WI38 (cell line): ENCODE measurements around the gene ASTL.

ENCODE experiments used
- H3K4me3 ChIP-seq: 2 replicates; pipeline ENCODE4 v1.5.1; 2011; ENCODE audit warnings: low read depth, mild to moderate bottlenecking, control low read depth, low read length
- TF ChIP-seq, protein P1 (sequence below): IDR thresholded peaks from 2 replicates; pipeline ENCODE4 v1.5.1; 2012; ENCODE audit warnings: low read depth, mild to moderate bottlenecking, control low read depth, low read length

ASTL gene

DNA sequence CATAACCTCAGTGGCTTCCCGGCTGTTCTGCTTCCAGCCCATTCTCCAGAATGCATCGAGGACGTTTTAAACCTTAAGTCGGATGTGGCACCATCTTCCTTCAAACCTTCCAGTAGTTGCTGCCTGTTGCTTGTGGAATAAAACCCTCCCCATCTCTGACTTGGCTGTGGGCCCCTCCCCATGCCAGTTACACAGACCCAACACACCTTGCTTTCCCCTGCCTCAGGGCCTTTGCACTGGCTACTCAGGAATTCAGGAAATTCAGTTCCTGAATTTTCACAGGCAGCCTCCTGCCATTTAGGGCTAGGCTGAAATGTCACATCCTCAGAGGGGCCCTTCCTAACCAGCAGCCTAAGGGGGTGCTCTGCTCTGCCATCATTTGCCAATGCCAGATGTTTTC is 16.9 kb downstream of the ASTL start:
- TF ChIP-seq, protein P1, sequence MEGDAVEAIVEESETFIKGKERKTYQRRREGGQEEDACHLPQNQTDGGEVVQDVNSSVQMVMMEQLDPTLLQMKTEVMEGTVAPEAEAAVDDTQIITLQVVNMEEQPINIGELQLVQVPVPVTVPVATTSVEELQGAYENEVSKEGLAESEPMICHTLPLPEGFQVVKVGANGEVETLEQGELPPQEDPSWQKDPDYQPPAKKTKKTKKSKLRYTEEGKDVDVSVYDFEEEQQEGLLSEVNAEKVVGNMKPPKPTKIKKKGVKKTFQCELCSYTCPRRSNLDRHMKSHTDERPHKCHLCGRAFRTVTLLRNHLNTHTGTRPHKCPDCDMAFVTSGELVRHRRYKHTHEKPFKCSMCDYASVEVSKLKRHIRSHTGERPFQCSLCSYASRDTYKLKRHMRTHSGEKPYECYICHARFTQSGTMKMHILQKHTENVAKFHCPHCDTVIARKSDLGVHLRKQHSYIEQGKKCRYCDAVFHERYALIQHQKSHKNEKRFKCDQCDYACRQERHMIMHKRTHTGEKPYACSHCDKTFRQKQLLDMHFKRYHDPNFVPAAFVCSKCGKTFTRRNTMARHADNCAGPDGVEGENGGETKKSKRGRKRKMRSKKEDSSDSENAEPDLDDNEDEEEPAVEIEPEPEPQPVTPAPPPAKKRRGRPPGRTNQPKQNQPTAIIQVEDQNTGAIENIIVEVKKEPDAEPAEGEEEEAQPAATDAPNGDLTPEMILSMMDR = no peak
- H3K4me3 ChIP-seq = no peak overlapping the region

DNA sequence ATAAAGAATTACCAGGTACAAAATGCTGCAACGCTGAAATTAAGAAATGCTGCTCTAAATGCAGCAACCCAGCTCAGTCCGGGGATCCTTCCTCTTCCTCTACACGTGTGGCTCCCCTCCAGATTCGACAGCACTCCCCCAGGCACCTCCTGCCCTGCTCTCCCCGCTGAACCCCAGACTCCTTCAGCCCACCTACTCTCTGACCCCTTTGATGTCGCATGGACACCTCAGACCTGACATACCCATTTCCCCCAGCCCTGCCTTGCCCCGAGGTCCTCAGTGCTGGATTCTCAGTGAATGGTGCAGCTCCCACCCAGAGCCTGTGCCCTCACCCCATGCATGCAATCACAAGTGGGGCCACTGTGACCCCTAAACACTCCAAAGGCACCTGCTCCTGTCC is 17.3 kb downstream of the ASTL start:
- TF ChIP-seq, protein P1 = no peak
- H3K4me3 ChIP-seq = no peak overlapping the region

DNA sequence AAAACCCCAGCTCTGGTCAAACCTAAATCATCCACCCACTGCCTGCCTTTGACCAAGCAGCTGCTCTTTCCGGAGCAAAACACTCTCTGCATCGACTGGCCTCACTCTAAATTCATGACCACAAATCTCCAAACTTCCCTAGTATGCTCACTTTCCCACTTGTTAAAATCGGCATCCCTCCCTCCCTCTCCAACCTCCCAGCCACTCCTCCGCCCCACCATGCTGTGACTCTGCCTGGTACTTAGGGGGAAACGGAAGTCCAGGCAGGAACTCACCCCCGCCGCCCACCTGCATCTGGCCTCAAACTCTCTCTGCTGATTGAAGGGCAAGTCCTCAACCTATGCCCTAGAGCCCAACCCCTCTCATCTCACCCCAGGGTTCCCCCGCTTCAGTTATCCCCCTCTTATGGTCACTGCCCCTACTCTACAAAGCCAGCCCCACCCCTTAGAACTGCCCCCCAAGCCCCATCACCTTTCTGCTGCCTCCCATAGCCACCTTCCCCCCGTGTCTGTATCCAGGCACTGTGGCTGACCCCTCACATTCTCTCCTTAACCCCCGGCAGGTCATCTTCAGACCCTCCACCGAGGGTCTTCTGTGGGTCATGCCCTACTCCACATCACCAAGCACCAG is 18.1 kb downstream of the ASTL start:
- no peak overlapping the region for H3K4me3 ChIP-seq
- TF ChIP-seq, protein P1 = no peak

DNA sequence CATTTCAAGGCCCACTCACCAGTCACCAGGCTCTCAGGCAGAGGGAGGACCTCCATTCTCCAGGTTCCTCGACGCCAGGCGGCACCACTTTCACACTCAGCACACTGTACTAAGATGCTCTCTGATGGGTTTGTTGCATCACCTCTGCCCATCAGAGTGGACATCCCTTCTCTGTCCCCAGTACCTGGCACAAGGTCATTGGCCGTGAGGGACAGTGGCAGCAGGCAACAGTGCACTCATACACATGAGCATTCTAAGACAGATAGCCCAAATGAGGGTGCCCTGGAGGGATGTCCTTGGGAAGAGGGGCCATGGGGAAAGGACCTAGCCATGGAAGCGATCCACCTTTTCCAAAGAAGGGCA is 18.9 kb downstream of the ASTL start:
- TF ChIP-seq, protein P1 = no peak
- no peak overlapping the region for H3K4me3 ChIP-seq

DNA sequence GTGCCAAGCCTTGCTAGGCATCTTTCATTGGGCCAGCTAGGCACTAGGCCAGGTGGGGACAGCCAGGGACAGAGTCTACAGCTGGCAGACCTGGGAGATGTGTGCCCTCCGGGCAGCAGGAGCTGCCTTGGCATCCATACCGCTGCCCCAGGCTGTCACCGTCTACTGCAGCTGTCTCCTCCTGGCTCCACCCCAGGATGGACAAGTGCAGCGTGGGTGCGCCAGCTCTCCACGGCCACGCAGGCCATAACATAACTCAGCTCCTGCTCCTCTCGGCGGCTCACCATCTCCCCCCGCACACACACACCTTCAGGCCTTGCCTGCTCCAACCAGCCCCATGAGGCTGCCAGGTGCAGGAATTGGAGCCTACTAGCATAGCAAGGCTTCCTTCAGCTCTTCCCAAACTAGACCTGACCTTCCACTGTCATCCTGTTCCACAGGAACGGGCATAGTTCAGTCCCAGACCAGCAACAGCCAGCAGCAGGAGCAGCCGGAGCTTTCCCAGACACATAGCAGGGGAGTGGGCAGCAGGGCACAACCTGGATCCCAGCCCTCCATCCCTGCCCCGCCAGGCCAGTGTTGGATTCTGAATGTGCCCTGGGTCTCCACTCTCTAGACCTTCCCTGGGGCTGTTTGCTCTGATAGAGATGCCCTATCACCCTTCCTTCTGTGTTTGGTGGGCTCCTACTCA is 19.5 kb downstream of the ASTL start:
- H3K4me3 ChIP-seq = no peak overlapping the region
- TF ChIP-seq, protein P1 = no peak

DNA sequence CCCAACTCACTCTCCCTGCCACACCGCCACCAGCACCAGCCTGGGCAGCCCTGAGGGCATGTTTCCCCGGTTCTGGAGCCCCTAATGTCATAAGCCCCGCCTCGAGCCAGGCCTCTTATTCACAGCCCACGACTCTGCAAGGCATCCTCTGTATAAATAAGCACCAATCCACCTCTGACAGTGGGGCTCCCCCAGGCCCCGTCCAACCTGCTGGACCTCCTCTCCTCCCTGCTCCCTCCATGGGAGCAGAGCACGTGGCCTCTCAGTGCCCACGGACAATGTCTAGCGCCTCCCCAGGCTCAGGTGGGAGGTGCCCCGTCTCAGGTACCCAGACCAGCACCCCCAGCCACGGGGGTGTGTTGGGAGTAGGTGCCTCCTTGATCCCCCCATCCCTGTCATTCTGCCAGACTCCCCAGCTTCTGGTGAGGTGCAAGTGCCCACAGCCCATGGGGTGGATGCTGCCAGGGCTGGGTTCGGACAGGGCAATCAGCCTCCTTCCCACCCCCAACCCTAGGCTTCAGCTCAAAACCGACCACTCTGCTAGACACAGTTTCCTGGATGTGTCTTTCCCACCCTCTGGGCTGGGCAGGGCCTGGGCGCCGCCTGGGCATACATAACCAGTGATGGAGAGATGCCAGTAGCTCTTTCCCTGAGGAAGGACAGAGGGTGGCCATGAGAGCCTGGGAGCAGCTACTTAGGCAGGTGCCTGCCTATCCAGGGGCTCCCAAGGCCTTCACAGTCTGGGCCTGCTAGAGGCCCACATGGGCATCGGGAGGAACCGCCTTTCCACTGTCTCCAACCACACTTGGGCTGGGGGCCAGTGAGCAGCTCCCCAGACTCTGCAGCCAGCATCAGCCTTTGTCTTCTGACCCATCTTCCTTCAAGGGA is 20.4 kb downstream of the ASTL start:
- TF ChIP-seq, protein P1 = no peak

More for the DNA sequence above, 20.4 kb downstream of the ASTL start:
- H3K4me3 ChIP-seq = no peak overlapping the region
